Hepatocyte (in vitro differentiated cells): Measurements from ENCODE around the gene UBASH3A.

Experiments
- EZH2phosphoT487 ChIP-seq: fragments of 200-600 bp; sonication (generic); IDR thresholded peaks from one replicate; pipeline ENCODE4 v1.6.1; 2018; ENCODE audit warnings: antibody characterized with exemption, mild to moderate bottlenecking, low read depth, moderate library complexity; ENCODE audit not compliant: unreplicated experiment, severe bottlenecking
- TF ChIP-seq, protein P1 (sequence below): fragments of 200-600 bp; sonication (generic); IDR thresholded peaks from 2 replicates; pipeline ENCODE4 v1.5.1; 2016; ENCODE audit warnings: antibody characterized with exemption, mild to moderate bottlenecking; ENCODE audit not compliant: poor library complexity

DNA sequence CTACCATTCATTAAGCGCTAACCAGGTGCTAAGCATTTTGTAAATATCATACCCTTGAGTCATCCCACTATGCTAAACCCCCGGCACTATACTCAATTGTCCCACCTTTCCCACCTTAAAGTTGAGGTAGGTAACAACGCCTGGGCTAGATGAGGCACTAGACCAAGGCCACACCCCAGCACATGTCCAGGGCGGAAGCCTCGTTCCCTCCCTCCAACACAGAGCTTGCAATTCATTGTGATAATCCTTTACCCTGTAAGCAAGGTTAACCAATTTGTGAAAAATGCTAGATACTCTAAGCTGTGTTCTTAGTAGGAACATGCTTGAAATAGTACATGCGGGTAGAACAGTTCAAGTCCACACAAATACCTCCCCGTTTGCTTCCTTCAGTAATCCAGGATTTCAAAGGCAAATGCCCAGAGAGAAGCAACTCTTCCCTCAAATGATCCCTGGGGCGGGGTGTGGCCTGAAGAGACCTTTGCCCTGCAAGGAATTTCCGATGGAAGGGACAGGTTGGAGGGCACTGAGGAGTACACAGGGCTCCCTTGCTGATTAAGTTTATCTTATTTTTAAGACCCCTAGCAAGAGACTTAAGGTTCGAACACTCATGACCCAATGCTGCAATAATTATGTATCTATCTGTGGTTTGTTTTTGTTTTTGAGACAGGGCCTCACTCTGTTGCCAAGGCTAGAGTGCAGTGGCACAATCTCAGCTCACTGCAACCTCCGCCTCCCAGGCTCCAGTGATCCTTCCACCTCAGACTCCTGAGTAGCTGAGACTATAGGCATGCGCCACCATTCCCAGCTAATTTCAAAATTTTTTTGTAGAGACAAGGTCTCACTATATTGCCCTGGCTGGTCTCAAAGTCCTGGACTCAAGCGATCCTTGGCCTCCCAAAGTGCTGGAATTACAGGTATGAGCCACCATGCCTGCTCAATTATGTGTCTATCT is 89.7 kb downstream of the UBASH3A start:
- TF ChIP-seq, protein P1, sequence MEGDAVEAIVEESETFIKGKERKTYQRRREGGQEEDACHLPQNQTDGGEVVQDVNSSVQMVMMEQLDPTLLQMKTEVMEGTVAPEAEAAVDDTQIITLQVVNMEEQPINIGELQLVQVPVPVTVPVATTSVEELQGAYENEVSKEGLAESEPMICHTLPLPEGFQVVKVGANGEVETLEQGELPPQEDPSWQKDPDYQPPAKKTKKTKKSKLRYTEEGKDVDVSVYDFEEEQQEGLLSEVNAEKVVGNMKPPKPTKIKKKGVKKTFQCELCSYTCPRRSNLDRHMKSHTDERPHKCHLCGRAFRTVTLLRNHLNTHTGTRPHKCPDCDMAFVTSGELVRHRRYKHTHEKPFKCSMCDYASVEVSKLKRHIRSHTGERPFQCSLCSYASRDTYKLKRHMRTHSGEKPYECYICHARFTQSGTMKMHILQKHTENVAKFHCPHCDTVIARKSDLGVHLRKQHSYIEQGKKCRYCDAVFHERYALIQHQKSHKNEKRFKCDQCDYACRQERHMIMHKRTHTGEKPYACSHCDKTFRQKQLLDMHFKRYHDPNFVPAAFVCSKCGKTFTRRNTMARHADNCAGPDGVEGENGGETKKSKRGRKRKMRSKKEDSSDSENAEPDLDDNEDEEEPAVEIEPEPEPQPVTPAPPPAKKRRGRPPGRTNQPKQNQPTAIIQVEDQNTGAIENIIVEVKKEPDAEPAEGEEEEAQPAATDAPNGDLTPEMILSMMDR: no peak
- TF ChIP-seq EZH2phosphoT487: no peak
